ENCODE results near the gene NKAIN1.

GRCh38 chr1:31289021-31289420 lies 49.3 kb upstream of the NKAIN1 start:
- TF ChIP-seq CTCF (IDR thresholded peaks at IDR 0.05) (no peak), POLR2A (IDR thresholded peaks at IDR 0.05) (no peak)

All from ovary (tissue), 3 donors.